ENCODE measurements around the gene WRAP53.
A peak's percentile ranks its signal among the peaks of the same experiment; 100 is the strongest.
"Not testable (repeated sequence)": the region's sequence is repeated elsewhere in the genome, so short reads cannot be mapped to it uniquely, and the experiment has no call there.

The WRAP53 gene

GRCh38 chr17:7687908-7688807 is at the start of gene WRAP53:
WRAP53 (plus strand) TSS chr17:7688477; CDS start chr17:7688649, 172 bp downstream.
- DNase-seq: peak; percentile 89

- no peak for DNase-seq
These were observed 47.5 kb upstream of the WRAP53 start for GRCh38 chr17:7640783-7641182.

GRCh38 chr17:7641635-7642034 is 46.6 kb upstream of the WRAP53 start:
- not testable (repeated sequence) for DNase-seq

GRCh38 chr17:7644775-7645174 is 43.5 kb upstream of the WRAP53 start:
- DNase-seq: no peak

GRCh38 chr17:7646457-7646856 is 41.8 kb upstream of the WRAP53 start:
- DNase-seq: no peak

- no peak for DNase-seq
These were observed 41.3 kb upstream of the WRAP53 start for GRCh38 chr17:7647018-7647417.

- DNase-seq: peak; percentile 72
These were observed 37.7 kb upstream of the WRAP53 start, which contains the start of gene ATP1B2 for GRCh38 chr17:7650509-7651096. ATP1B2 (plus strand) TSS chr17:7650926; CDS start chr17:7651519, 593 bp downstream.

GRCh38 chr17:7651097-7651664 is 37.1 kb upstream of the WRAP53 start:
- DNase-seq: no peak

GRCh38 chr17:7651665-7652387 is 36.5 kb upstream of the WRAP53 start:
- DNase-seq: peak; percentile 20

- DNase-seq: no peak
These were observed 35.6 kb upstream of the WRAP53 start for GRCh38 chr17:7652388-7653356.

- no peak for DNase-seq
These were observed 33.3 kb upstream of the WRAP53 start for GRCh38 chr17:7654832-7655540.

GRCh38 chr17:7655541-7655840 is 32.8 kb upstream of the WRAP53 start:
- DNase-seq: no peak

- peak; percentile 18 for DNase-seq
These were observed 31.2 kb upstream of the WRAP53 start for GRCh38 chr17:7656958-7657609.

GRCh38 chr17:7667656-7668406 is 20.4 kb upstream of the WRAP53 start:
- peak; percentile 16 for DNase-seq

- no peak for DNase-seq
These were observed 19.8 kb upstream of the WRAP53 start for GRCh38 chr17:7668482-7668881.

- DNase-seq: no peak
These were observed 15.0 kb upstream of the WRAP53 start for GRCh38 chr17:7673239-7673638.

GRCh38 chr17:7674934-7675333 is 13.3 kb upstream of the WRAP53 start:
- no peak for DNase-seq

- no peak for DNase-seq
These were observed 11.7 kb upstream of the WRAP53 start for GRCh38 chr17:7676533-7676932.

GRCh38 chr17:7677388-7678067 is 10.7 kb upstream of the WRAP53 start:
- DNase-seq: no peak
